HFFc6 (cell line): ENCODE results near the gene HAGHL. TPM values are rescaled to one million over a fixed set of nuclear protein-coding genes. Genes with fewer than 3 reads are reported as not detected.

Experiments used
- DNase-seq: peaks from one replicate; pipeline ENCODE4 v3.0.0-alpha.2; 2018
- H3K27ac Mint-ChIP-seq: 2 replicates; pipeline ENCODE4 v1.8.0; 2020; ENCODE audit warnings: mild to moderate bottlenecking, mixed read lengths
- H3K27me3 Mint-ChIP-seq: 2 replicates; pipeline ENCODE4 v1.8.0; 2021; ENCODE audit warnings: mild to moderate bottlenecking, moderate library complexity, mixed read lengths; ENCODE audit not compliant: insufficient read depth
- H3K36me3 Mint-ChIP-seq: 2 replicates; pipeline ENCODE4 v1.8.0; 2021; ENCODE audit warnings: low read depth, mixed read lengths
- H3K4me1 Mint-ChIP-seq: 2 replicates; pipeline ENCODE4 v1.8.0; 2020; ENCODE audit warnings: low read depth, mixed read lengths
- H3K4me3 Mint-ChIP-seq: 2 replicates; pipeline ENCODE4 v1.8.0; 2020; ENCODE audit warnings: mild to moderate bottlenecking, moderate library complexity, mixed read lengths
- H3K9me3 Mint-ChIP-seq: 2 replicates; pipeline ENCODE4 v1.8.0; 2020; ENCODE audit warnings: mild to moderate bottlenecking, mixed read lengths
- CTCF ChIP-seq: fragments of 200-600 bp; sonication (generic); IDR thresholded peaks from 2 replicates; pipeline ENCODE4 v1.5.0; 2021; ENCODE audit warnings: antibody characterized with exemption, mild to moderate bottlenecking
- total RNA-seq, 6 experiments: library from RNA; stranded (reverse); fragmentation: NEBNext Ultra II Directional; extraction: Animal tissue kit (Norgen Biotek cat#: 25700); gene quantifications; 2 replicates in 1 of 6; 3 replicates in 5 of 6; pipeline ENCODE4 v1.2.3, GENCODE V29; 2021

The HAGHL gene
- total RNA-seq, 6 experiments from 2014 or later, result 11.4 to 16.6 (median 14.1) TPM

- H3K27ac Mint-ChIP-seq, result no peak overlapping the region
- no peaks in the 10 kb centered on the region for H3K36me3 Mint-ChIP-seq
- no peaks in the 10 kb centered on the region for H3K9me3 Mint-ChIP-seq
- no peak for DNase-seq
- no peak for TF ChIP-seq CTCF
- peaks cover 27% of the 10 kb centered on the region for H3K27me3 Mint-ChIP-seq
- H3K4me3 Mint-ChIP-seq, result no peak overlapping the region
- peaks cover 11% of the 10 kb centered on the region; the same call in 1 of the 2 replicates for H3K4me1 Mint-ChIP-seq
These were observed 33.5 kb upstream of the HAGHL start for GRCh38 chr16:693364-693763.

GRCh38 chr16:693766-694165, 33.1 kb upstream of the HAGHL start:
- no peaks in the 10 kb centered on the region for H3K9me3 Mint-ChIP-seq
- H3K4me3 Mint-ChIP-seq, result no peak overlapping the region
- H3K27me3 Mint-ChIP-seq, result peaks cover 30% of the 10 kb centered on the region
- no peaks in the 10 kb centered on the region for H3K36me3 Mint-ChIP-seq
- no peak for DNase-seq
- H3K4me1 Mint-ChIP-seq, result peaks cover 11% of the 10 kb centered on the region; the same call in 1 of the 2 replicates
- no peak for TF ChIP-seq CTCF
- no peak overlapping the region for H3K27ac Mint-ChIP-seq

DNA sequence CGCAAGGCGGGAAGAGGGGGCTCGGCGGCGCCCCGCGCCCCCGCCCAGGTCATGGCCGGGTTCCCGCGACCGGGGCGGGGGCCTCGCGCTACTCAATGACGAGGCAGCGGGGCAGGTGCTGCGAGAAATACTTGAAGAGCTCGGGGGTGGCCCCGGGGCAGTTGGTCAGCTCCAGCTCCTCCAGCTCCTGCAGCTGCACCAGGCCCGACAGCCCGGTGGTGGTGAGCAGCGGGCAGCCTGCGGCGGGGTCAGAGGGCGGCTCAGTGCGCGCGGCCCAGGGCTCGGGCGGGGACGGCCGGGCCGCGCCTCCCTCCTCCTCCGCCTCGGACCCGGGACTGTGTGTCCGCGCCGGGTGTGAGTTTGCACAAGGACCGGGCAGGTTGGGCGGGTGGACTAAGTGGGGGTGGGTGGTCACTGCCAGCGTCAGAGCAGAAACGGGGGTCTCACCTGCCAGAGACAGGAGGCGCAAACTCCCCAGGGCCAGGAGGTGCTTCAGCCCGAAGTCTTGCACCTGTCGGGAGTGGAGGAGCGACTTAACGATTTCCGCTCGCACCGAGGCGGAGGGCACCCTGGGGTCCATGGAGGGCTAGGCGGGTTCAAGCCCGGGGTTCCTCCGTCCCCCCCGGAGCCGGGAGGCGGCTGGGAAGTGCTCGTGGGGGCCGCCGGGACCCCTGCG, 32.6 kb upstream of the HAGHL start:
- H3K36me3 Mint-ChIP-seq, result no peaks in the 10 kb centered on the region
- H3K4me1 Mint-ChIP-seq, result peaks cover 9% of the 10 kb centered on the region; the same call in 1 of the 2 replicates
- H3K9me3 Mint-ChIP-seq, result no peaks in the 10 kb centered on the region
- no peak overlapping the region for H3K27ac Mint-ChIP-seq
- peaks cover 30% of the 10 kb centered on the region for H3K27me3 Mint-ChIP-seq
- TF ChIP-seq CTCF, result no peak
- H3K4me3 Mint-ChIP-seq, result no peak overlapping the region
- no peak for DNase-seq

- Mint-ChIP-seq H3K27me3 (peaks cover 27% of the 10 kb centered on the region), H3K4me1 (0 out of 2 replicates have a peak, but pooled peaks cover 6% of the 10 kb centered on the region), H3K27ac (no peak overlapping the region), H3K36me3 (no peaks in the 10 kb centered on the region), H3K4me3 (no peak overlapping the region), H3K9me3 (no peaks in the 10 kb centered on the region)
- TF ChIP-seq CTCF, result no peak
- DNase-seq, result no peak
These were observed 32.0 kb upstream of the HAGHL start for GRCh38 chr16:694863-695354.

GRCh38 chr16:695355-696089, 31.4 kb upstream of the HAGHL start:
- Mint-ChIP-seq H3K4me1 (0 out of 2 replicates have a peak, but pooled peaks cover 6% of the 10 kb centered on the region), H3K27me3 (peaks cover 27% of the 10 kb centered on the region), H3K27ac (no peak overlapping the region), H3K36me3 (no peaks in the 10 kb centered on the region), H3K4me3 (no peak overlapping the region), H3K9me3 (no peaks in the 10 kb centered on the region)
- DNase-seq, result no peak
- no peak for TF ChIP-seq CTCF
